ENCODE measurements around the gene RO60.
"Not testable (repeated sequence)": the region's sequence is repeated elsewhere in the genome, so short reads cannot be mapped to it uniquely, and the experiment has no call there.

DNA sequence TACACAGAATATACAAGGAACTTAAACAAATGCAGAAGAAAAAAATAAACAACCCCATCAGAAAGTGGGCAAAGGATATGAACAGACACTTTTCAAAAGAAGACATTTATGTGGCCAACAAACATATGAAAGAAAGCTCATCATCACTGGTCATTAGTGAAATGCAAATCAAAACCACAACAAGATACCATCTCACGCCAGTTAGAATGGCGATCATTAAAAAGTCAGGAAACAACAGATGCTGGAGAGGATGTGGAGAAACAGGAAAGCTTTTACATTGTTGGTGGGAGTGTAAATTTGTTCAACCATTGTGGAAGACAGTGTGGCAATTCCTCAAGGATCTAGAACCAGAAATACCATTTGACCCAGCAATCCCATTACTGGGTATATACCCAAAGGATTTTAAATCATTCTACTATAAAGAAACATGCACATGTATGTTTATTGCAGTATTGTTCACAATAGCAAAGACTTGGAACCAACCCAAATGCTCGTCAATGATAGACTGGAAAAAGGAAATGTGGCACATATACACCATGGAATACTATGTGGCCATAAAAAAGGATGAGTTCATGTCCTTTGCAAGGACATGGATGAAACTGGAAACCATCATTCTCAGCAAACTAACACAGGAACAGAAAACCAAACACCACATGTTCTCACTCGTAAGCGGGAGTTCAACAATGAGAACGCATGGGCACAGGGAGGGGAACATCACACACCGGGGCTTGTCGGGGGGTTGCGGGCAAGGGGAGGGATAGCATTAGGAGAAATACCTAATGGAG is 26.6 kb upstream of the RO60 start:
- not testable (repeated sequence) for TF ChIP-seq POLR2A (IDR thresholded peaks at IDR 0.05)
- TF ChIP-seq, protein P1, sequence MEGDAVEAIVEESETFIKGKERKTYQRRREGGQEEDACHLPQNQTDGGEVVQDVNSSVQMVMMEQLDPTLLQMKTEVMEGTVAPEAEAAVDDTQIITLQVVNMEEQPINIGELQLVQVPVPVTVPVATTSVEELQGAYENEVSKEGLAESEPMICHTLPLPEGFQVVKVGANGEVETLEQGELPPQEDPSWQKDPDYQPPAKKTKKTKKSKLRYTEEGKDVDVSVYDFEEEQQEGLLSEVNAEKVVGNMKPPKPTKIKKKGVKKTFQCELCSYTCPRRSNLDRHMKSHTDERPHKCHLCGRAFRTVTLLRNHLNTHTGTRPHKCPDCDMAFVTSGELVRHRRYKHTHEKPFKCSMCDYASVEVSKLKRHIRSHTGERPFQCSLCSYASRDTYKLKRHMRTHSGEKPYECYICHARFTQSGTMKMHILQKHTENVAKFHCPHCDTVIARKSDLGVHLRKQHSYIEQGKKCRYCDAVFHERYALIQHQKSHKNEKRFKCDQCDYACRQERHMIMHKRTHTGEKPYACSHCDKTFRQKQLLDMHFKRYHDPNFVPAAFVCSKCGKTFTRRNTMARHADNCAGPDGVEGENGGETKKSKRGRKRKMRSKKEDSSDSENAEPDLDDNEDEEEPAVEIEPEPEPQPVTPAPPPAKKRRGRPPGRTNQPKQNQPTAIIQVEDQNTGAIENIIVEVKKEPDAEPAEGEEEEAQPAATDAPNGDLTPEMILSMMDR (IDR thresholded peaks at IDR 0.05): not testable (repeated sequence)
